DOHH2 (cell line): Measurements from ENCODE around the gene SGCE.

Experiments
- EZH2phosphoT487 ChIP-seq: fragments of 200-600 bp; sonication (generic); IDR thresholded peaks from 2 replicates; pipeline ENCODE4 v1.6.1; 2017; ENCODE audit warnings: borderline replicate concordance, mild to moderate bottlenecking, antibody characterized with exemption, low read length, moderate library complexity, mixed read lengths
- TF ChIP-seq, protein P1 (sequence below): fragments of 200-600 bp; sonication (generic); IDR thresholded peaks from one replicate; pipeline ENCODE4 v1.5.1; 2014; ENCODE audit warnings: antibody characterized with exemption, mild to moderate bottlenecking, low read depth, low read length; ENCODE audit not compliant: poor library complexity, severe bottlenecking

DNA sequence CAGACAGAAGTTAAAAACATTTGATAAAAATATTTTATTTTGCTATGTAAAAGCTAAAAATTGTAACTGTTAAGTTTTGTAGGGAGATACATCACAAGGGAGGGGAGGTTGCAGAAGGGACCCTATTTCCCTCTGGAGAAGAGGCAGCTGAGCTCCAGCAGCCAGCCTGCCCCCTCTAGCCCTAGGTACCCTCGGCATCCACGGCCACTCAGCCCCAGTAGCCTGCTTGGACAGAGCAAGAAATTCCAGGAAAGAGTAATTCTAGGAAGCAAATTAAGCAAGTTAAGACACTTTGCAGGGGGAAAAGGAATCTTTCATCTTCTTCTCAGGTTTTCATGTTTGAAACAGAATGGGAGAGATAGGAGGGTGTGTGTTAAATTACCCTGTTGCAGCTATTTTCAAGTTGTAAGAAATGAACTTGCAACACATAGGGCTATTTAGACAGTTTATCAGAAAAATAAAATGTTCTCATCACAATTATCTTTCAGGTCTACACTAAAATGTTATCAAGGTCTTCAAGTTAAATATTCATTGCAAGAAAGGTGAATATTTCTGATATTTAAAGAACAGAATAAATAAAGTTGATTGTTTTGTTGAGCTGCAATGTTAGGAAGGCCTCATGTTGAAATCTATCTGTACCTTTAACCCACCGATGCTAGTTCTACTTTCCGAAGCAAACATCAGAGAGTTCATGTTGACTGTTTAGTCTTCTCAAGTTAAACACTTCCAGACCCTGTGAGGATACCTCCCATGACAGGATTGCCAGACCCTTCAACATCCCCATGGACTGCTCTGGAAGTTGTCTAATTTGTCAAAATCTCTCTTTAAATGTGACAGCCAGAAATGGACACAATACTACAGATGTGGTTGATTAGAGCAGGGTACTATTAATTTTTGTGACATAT lies 5.5 kb downstream of the SGCE start:
- TF ChIP-seq, protein P1, sequence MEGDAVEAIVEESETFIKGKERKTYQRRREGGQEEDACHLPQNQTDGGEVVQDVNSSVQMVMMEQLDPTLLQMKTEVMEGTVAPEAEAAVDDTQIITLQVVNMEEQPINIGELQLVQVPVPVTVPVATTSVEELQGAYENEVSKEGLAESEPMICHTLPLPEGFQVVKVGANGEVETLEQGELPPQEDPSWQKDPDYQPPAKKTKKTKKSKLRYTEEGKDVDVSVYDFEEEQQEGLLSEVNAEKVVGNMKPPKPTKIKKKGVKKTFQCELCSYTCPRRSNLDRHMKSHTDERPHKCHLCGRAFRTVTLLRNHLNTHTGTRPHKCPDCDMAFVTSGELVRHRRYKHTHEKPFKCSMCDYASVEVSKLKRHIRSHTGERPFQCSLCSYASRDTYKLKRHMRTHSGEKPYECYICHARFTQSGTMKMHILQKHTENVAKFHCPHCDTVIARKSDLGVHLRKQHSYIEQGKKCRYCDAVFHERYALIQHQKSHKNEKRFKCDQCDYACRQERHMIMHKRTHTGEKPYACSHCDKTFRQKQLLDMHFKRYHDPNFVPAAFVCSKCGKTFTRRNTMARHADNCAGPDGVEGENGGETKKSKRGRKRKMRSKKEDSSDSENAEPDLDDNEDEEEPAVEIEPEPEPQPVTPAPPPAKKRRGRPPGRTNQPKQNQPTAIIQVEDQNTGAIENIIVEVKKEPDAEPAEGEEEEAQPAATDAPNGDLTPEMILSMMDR = no peak
- TF ChIP-seq EZH2phosphoT487 = no peak
